ENCODE data around the gene APBB2. TPM values are rescaled to one million over a fixed set of nuclear protein-coding genes. Genes with fewer than 3 reads are reported as not detected.
A peak's percentile ranks its signal among the peaks of the same experiment; 100 is the strongest.

APBB2 gene
- total RNA-seq, 1 experiment from 2014 or later = 49.0 TPM

DNA sequence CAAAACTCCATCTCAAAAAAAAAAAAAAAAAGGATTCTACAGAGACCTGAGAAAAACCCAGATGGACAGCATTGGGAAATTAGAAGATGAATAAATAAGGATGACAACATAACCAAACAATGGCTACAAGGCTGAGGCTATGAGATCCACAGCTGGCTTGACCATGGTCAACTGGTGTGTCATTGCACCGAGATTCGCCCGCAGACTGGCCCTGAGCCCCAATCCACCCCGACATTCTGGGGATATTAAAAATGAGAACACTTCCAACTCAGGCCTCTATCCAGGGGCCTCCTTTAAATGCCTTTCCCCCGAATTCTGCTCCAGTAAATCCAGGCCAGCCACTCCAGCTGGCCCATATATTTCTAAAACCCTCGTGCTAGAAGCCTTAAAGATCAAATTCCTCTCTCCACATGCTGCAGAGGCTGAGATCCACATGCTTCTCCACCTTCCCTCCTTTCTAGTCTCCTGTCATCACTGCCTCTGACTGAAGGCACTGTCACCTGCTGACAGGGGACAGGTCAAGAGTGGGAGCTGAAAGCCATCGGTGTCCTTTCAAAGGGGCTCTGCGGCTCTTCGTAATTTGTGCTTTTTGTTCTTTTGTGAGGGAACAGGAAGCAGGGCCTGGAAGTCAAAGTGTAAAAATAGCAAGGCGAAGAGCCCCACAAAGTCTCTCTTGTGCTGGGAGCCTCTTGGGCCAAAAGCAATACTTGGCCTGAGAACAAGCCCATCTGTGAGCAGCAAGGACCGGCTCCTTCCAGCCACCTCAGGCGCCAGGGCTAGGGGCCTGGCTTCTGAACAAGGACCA lies 260.9 kb downstream of the APBB2 start:
- Mint-ChIP-seq H3K4me1 (peaks cover 24% of the 10 kb centered on the region), H3K4me3 (no peak overlapping the region), H3K36me3 (no peaks in the 10 kb centered on the region), H3K9me3 (no peaks in the 10 kb centered on the region), H3K27ac (peak overlapping the region; percentile 65), H3K27me3 (ENCODE audit: low read depth) (no peaks in the 10 kb centered on the region)
- POLR2A ChIA-PET = interaction anchor here (0.5 kb wide), 1 partner anchor 395 kb away, joined by 5 read pairs; no protein-coding TSS in a partner anchor
- no peak for DNase-seq (ENCODE audit: low spot score)
- ATAC-seq = peak; percentile 46; the same call in 1 of the 2 replicates
- CTCF ChIA-PET = interaction anchor here (0.7 kb wide), 1 partner anchor 269 kb away, joined by 3 read pairs; no protein-coding TSS in a partner anchor
- TF ChIP-seq TCF7 (CRISPR knock-in tag; IDR thresholded peaks at IDR 0.05; ENCODE audit: low read depth) = no peak
- TF ChIP-seq SMAD3 (CRISPR knock-in tag; IDR thresholded peaks at IDR 0.05; ENCODE audit: borderline replicate concordance) = 0 out of 2 replicates have a peak, but pooled peaks have one; percentile 25
- TF ChIP-seq, protein P1, sequence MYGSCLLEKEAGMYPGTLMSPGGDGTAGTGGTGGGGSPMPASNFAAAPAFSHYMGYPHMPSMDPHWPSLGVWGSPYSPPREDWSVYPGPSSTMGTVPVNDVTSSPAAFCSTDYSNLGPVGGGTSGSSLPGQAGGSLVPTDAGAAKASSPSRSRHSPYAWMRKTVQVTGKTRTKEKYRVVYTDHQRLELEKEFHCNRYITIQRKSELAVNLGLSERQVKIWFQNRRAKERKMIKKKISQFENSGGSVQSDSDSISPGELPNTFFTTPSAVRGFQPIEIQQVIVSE (CRISPR knock-in tag; IDR thresholded peaks at IDR 0.05; ENCODE audit: borderline replicate concordance) = no peak
- no peak for TF ChIP-seq ETV6 (CRISPR knock-in tag; IDR thresholded peaks at IDR 0.05)
- TF ChIP-seq, protein P2, sequence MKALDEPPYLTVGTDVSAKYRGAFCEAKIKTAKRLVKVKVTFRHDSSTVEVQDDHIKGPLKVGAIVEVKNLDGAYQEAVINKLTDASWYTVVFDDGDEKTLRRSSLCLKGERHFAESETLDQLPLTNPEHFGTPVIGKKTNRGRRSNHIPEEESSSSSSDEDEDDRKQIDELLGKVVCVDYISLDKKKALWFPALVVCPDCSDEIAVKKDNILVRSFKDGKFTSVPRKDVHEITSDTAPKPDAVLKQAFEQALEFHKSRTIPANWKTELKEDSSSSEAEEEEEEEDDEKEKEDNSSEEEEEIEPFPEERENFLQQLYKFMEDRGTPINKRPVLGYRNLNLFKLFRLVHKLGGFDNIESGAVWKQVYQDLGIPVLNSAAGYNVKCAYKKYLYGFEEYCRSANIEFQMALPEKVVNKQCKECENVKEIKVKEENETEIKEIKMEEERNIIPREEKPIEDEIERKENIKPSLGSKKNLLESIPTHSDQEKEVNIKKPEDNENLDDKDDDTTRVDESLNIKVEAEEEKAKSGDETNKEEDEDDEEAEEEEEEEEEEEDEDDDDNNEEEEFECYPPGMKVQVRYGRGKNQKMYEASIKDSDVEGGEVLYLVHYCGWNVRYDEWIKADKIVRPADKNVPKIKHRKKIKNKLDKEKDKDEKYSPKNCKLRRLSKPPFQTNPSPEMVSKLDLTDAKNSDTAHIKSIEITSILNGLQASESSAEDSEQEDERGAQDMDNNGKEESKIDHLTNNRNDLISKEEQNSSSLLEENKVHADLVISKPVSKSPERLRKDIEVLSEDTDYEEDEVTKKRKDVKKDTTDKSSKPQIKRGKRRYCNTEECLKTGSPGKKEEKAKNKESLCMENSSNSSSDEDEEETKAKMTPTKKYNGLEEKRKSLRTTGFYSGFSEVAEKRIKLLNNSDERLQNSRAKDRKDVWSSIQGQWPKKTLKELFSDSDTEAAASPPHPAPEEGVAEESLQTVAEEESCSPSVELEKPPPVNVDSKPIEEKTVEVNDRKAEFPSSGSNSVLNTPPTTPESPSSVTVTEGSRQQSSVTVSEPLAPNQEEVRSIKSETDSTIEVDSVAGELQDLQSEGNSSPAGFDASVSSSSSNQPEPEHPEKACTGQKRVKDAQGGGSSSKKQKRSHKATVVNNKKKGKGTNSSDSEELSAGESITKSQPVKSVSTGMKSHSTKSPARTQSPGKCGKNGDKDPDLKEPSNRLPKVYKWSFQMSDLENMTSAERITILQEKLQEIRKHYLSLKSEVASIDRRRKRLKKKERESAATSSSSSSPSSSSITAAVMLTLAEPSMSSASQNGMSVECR (CRISPR knock-in tag; IDR thresholded peaks at IDR 0.05; ENCODE audit: borderline replicate concordance) = no peak
- TF ChIP-seq EMX1 (CRISPR knock-in tag; IDR thresholded peaks at IDR 0.05) = no peak

DNA sequence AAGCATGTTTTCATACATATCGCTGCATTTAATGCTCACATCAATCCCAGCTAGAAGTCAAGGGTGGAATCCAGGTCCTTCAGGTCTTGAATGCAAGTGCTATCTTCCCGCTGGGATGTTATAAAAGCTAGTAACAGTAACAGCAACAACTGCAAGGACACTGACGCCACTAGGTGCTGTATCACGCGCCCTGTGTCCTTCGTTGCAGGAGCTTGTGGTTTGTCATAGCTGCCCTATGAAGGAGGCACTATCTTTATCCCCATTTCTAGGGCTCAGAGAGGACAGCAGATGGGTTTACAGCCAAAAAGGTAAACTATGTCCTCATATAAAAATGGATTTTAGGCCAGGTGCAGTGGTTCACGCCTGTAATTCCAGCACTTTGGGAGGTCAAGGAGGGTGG lies 261.7 kb downstream of the APBB2 start:
- CTCF ChIA-PET = no interaction called here
- ATAC-seq = no peak
- Mint-ChIP-seq H3K27me3 (ENCODE audit: low read depth) (no peaks in the 10 kb centered on the region), H3K4me1 (peaks cover 24% of the 10 kb centered on the region), H3K27ac (no peak overlapping the region), H3K36me3 (no peaks in the 10 kb centered on the region), H3K9me3 (no peaks in the 10 kb centered on the region), H3K4me3 (no peak overlapping the region)
- POLR2A ChIA-PET = interaction anchor here (0.5 kb wide), 1 partner anchor 396 kb away, joined by 5 read pairs; no protein-coding TSS in a partner anchor
- DNase-seq (ENCODE audit: low spot score) = no peak
- no peak for TF ChIP-seq EMX1 (CRISPR knock-in tag; IDR thresholded peaks at IDR 0.05)
- TF ChIP-seq ZNF671 (CRISPR knock-in tag; IDR thresholded peaks at IDR 0.05) = no peak
- no peak for TF ChIP-seq ZNF416 (CRISPR knock-in tag; IDR thresholded peaks at IDR 0.05)
- no peak for TF ChIP-seq ZNF281 (CRISPR knock-in tag; IDR thresholded peaks at IDR 0.05)
- no peak for TF ChIP-seq FOXP4 (CRISPR knock-in tag; IDR thresholded peaks at IDR 0.05)
- no peak for TF ChIP-seq E2F1 (CRISPR knock-in tag; IDR thresholded peaks at IDR 0.05)
- no peak for TF ChIP-seq ZNF425 (CRISPR knock-in tag; conservative IDR thresholded peaks at IDR 0.05)
- no peak for TF ChIP-seq TEAD4 (CRISPR knock-in tag; IDR thresholded peaks at IDR 0.05)
- no peak for TF ChIP-seq PRDM15 (CRISPR knock-in tag; IDR thresholded peaks at IDR 0.05)
- TF ChIP-seq, protein P3, sequence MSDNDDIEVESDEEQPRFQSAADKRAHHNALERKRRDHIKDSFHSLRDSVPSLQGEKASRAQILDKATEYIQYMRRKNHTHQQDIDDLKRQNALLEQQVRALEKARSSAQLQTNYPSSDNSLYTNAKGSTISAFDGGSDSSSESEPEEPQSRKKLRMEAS (CRISPR knock-in tag; IDR thresholded peaks at IDR 0.05) = no peak
